Fibroblast of lung (primary cell): ENCODE measurements around the gene RTBDN. TPM values are rescaled to one million over a fixed set of nuclear protein-coding genes. Genes with fewer than 3 reads are reported as not detected.
A peak's percentile ranks its signal among the peaks of the same experiment; 100 is the strongest.

ENCODE experiments used
- DNase-seq, 2 donors: peaks; one replicate each; pipeline versions ENCODE4 v3.0.0 to v3.0.0-alpha.2; 2010; ENCODE audit warnings: low read depth in 2 of 2
- H2AFZ ChIP-seq: 2 replicates; pipeline ENCODE4 v1.5.1; 2012; ENCODE audit warnings: low read length, control low read depth, inconsistent platforms
- H3K27ac ChIP-seq: 2 replicates; pipeline ENCODE4 v1.5.1; 2011; ENCODE audit warnings: low read length, control low read depth; ENCODE audit not compliant: insufficient read depth
- H3K27me3 ChIP-seq: 2 replicates; pipeline ENCODE4 v1.5.1; 2011; ENCODE audit warnings: mild to moderate bottlenecking, low read length; ENCODE audit not compliant: control insufficient read depth, insufficient read depth
- H3K36me3 ChIP-seq: 2 replicates; pipeline ENCODE4 v1.5.1; 2011; ENCODE audit warnings: low read length; ENCODE audit not compliant: control insufficient read depth, insufficient read depth
- H3K4me1 ChIP-seq: 2 replicates; pipeline ENCODE4 v1.5.1; 2011; ENCODE audit warnings: low read length; ENCODE audit not compliant: control insufficient read depth, insufficient read depth; ENCODE audit errors: extremely low read depth
- H3K4me2 ChIP-seq: 2 replicates; pipeline ENCODE4 v1.5.1; 2011; ENCODE audit warnings: low read length, control low read depth; ENCODE audit not compliant: insufficient read depth; ENCODE audit errors: extremely low read depth
- H3K4me3 ChIP-seq, 4 experiments: fragments of 200-600 bp in 1 of 4; sonication (generic) in 1 of 4; replicated peaks in 1 of 4; 2 replicates each; pipeline ENCODE4 v1.5.1; 2011 to 2016; ENCODE audit warnings: low read length in 4 of 4, low read depth in 3 of 4, mild to moderate bottlenecking in 3 of 4, control low read depth in 2 of 4, inconsistent platforms in 1 of 4, mixed read lengths in 1 of 4; ENCODE audit not compliant: insufficient read depth in 1 of 4; ENCODE audit errors: control extremely low read depth in 1 of 4
- H3K79me2 ChIP-seq: 2 replicates; pipeline ENCODE4 v1.5.1; 2012; ENCODE audit warnings: mild to moderate bottlenecking, low read length, inconsistent platforms; ENCODE audit not compliant: control insufficient read depth, insufficient read depth
- H3K9ac ChIP-seq: 2 replicates; pipeline ENCODE4 v1.5.1; 2011; ENCODE audit warnings: mild to moderate bottlenecking, low read length, control low read depth; ENCODE audit not compliant: insufficient read depth
- H3K9me3 ChIP-seq: 2 replicates; pipeline ENCODE4 v1.5.1; 2012; ENCODE audit warnings: low read depth, low read length; ENCODE audit not compliant: control insufficient read depth, insufficient read depth
- H4K20me1 ChIP-seq: 2 replicates; pipeline ENCODE4 v1.5.1; 2011; ENCODE audit warnings: low read length; ENCODE audit not compliant: control insufficient read depth, insufficient read depth; ENCODE audit errors: extremely low read depth
- CTCF ChIP-seq, 2 donors: IDR thresholded peaks in 1 of 2; conservative IDR thresholded peaks in 1 of 2; 1 replicate in 1 of 2; 2 replicates in 1 of 2; pipeline ENCODE4 v1.5.1; 2011 to 2012; ENCODE audit warnings: low read length in 2 of 2, control low read depth in 1 of 2, inconsistent platforms in 1 of 2, low read depth in 1 of 2, mild to moderate bottlenecking in 1 of 2
- EZH2 ChIP-seq: IDR thresholded peaks from 2 replicates; pipeline ENCODE4 v1.5.1; 2012; ENCODE audit warnings: low read length, control low read depth, mild to moderate bottlenecking; ENCODE audit errors: missing control alignments
- polyA plus RNA-seq, 2 donors: library from polyadenylated mRNA; depleted of rRNA in 1 of 2; stranded (reverse) in 1 of 2; unstranded in 1 of 2; fragments of >200 nt; gene quantifications; 2 replicates each; pipeline ENCODE4 v1.2.1, GENCODE V29; 2011 to 2012; ENCODE audit warnings: missing spikeins in 1 of 2
- total RNA-seq: library from RNA; depleted of rRNA; stranded (reverse); fragments of >200 nt; gene quantifications from 2 replicates; pipeline ENCODE4 v1.2.1, GENCODE V29; 2014

The RTBDN gene
- total and polyA plus RNA-seq, 2 donors (not counting 1 experiment from before 2014, with no cell fraction given) = not detected

GRCh38 chr19:12790628-12791344 lies 43.6 kb downstream of the RTBDN start:
- H3K4me1 ChIP-seq = peaks cover 24% of the 10 kb centered on the region
- peak overlapping the region; percentile 97 for H3K27ac ChIP-seq
- no peak for DNase-seq
- H3K36me3 ChIP-seq = peaks cover 2% of the 10 kb centered on the region
- H3K4me3 ChIP-seq = peak overlapping the region; percentile 1 to 96 (median 36)
- peaks cover 20% of the 10 kb centered on the region for H3K79me2 ChIP-seq
- H3K27me3 ChIP-seq = no peaks in the 10 kb centered on the region
- no peaks in the 10 kb centered on the region for H4K20me1 ChIP-seq
- peak overlapping the region; percentile 81 for H3K9ac ChIP-seq
- no peaks in the 10 kb centered on the region for H3K9me3 ChIP-seq
- TF ChIP-seq CTCF (conservative IDR thresholded peaks at IDR 0.05 in 1 of 2, IDR thresholded peaks at IDR 0.05 in 1 of 2; ENCODE audit: low read depth in 1 of 2, low read length in 2 of 2) (no peak), EZH2 (no peak)
- H2AFZ ChIP-seq = no peak overlapping the region
- peak overlapping the region; percentile 97 for H3K4me2 ChIP-seq

GRCh38 chr19:12789904-12790619 lies 44.3 kb downstream of the RTBDN start:
- Histone ChIP-seq H3K9ac (peak overlapping the region; percentile 81), H2AFZ (no peak overlapping the region), H3K4me3 (peak overlapping the region; percentile 1 to 96 (median 36)), H3K36me3 (peaks cover 2% of the 10 kb centered on the region), H3K4me1 (peaks cover 25% of the 10 kb centered on the region), H3K9me3 (no peaks in the 10 kb centered on the region), H3K4me2 (peak overlapping the region; percentile 97), H3K79me2 (peaks cover 20% of the 10 kb centered on the region), H4K20me1 (no peaks in the 10 kb centered on the region), H3K27me3 (no peaks in the 10 kb centered on the region), H3K27ac (peak overlapping the region; percentile 97)
- TF ChIP-seq EZH2 (no peak), CTCF (conservative IDR thresholded peaks at IDR 0.05 in 1 of 2, IDR thresholded peaks at IDR 0.05 in 1 of 2; ENCODE audit: low read depth in 1 of 2, low read length in 2 of 2) (no peak)
- peak; percentile 96 for DNase-seq

- peak overlapping the region; percentile 97 for H3K27ac ChIP-seq
- peak overlapping the region; percentile 81 for H3K9ac ChIP-seq
- H3K4me2 ChIP-seq = peak overlapping the region; percentile 97
- TF ChIP-seq EZH2 = no peak
- no peak for TF ChIP-seq CTCF (conservative IDR thresholded peaks at IDR 0.05 in 1 of 2, IDR thresholded peaks at IDR 0.05 in 1 of 2; ENCODE audit: low read depth in 1 of 2, low read length in 2 of 2)
- peaks cover 2% of the 10 kb centered on the region for H3K36me3 ChIP-seq
- no peak overlapping the region for H2AFZ ChIP-seq
- no peaks in the 10 kb centered on the region for H4K20me1 ChIP-seq
- peaks cover 20% of the 10 kb centered on the region for H3K79me2 ChIP-seq
- DNase-seq = no peak
- peaks cover 25% of the 10 kb centered on the region for H3K4me1 ChIP-seq
- H3K9me3 ChIP-seq = no peaks in the 10 kb centered on the region
- peak overlapping the region; percentile 17 to 96 (median 33) for H3K4me3 ChIP-seq
- H3K27me3 ChIP-seq = no peaks in the 10 kb centered on the region
These were observed 45.1 kb downstream of the RTBDN start for GRCh38 chr19:12789098-12789903.
